Nephron (organoid): ENCODE data around the gene EEPD1.

Experiments used
- H3K27ac Mint-ChIP-seq, 3 experiments: 2 replicates each; pipeline ENCODE4 v1.8.0; 2020; ENCODE audit warnings: mixed read lengths in 3 of 3, mild to moderate bottlenecking in 2 of 3, moderate library complexity in 1 of 3
- H3K27me3 Mint-ChIP-seq: 2 replicates; pipeline ENCODE4 v1.8.0; 2021; ENCODE audit warnings: low read depth, mild to moderate bottlenecking, moderate library complexity, mixed read lengths
- H3K36me3 Mint-ChIP-seq: 2 replicates; pipeline ENCODE4 v1.8.0; 2020; ENCODE audit warnings: low read depth, mixed read lengths
- H3K4me1 Mint-ChIP-seq: 2 replicates; pipeline ENCODE4 v1.8.0; 2020; ENCODE audit warnings: mixed read lengths
- H3K4me3 Mint-ChIP-seq, 3 experiments: 2 replicates each; pipeline ENCODE4 v1.8.0; 2020; ENCODE audit warnings: mild to moderate bottlenecking in 3 of 3, mixed read lengths in 3 of 3, moderate library complexity in 2 of 3
- H3K9me3 Mint-ChIP-seq: 2 replicates; pipeline ENCODE4 v1.8.0; 2020; ENCODE audit warnings: mixed read lengths
- CTCF ChIP-seq, 3 experiments: fragments of 200-600 bp; sonication (generic); IDR thresholded peaks; one replicate each; pipeline ENCODE4 v1.5.0; 2021; ENCODE audit warnings: antibody characterized with exemption in 3 of 3; ENCODE audit not compliant: unreplicated experiment in 3 of 3

The EEPD1 gene

GRCh38 chr7:36279926-36280315 lies 126.9 kb downstream of the EEPD1 start:
- TF ChIP-seq CTCF (IDR thresholded peaks at IDR 0.05; ENCODE audit: unreplicated experiment in 3 of 3) = no peak
- H3K4me3 Mint-ChIP-seq = no peak overlapping the region
- no peaks in the 10 kb centered on the region for H3K36me3 Mint-ChIP-seq
- peaks cover 10% of the 10 kb centered on the region for H3K27me3 Mint-ChIP-seq
- H3K4me1 Mint-ChIP-seq = peaks cover 59% of the 10 kb centered on the region
- no peaks in the 10 kb centered on the region for H3K9me3 Mint-ChIP-seq
- H3K27ac Mint-ChIP-seq = peak overlapping the region; percentile 87 to 95 (median 89)

GRCh38 chr7:36280840-36281812 lies 128.1 kb downstream of the EEPD1 start:
- no peak for TF ChIP-seq CTCF (IDR thresholded peaks at IDR 0.05; ENCODE audit: unreplicated experiment in 3 of 3)
- Mint-ChIP-seq H3K27me3 (peaks cover 10% of the 10 kb centered on the region), H3K9me3 (no peaks in the 10 kb centered on the region), H3K4me1 (peaks cover 61% of the 10 kb centered on the region), H3K27ac (peak overlapping the region; percentile 87 to 95 (median 89)), H3K4me3 (peak overlapping the region in 1 of 3 experiments; percentile 17), H3K36me3 (no peaks in the 10 kb centered on the region)

GRCh38 chr7:36281945-36282717 lies 129.1 kb downstream of the EEPD1 start:
- peaks cover 60% of the 10 kb centered on the region for H3K4me1 Mint-ChIP-seq
- H3K9me3 Mint-ChIP-seq = no peaks in the 10 kb centered on the region
- no peak for TF ChIP-seq CTCF (IDR thresholded peaks at IDR 0.05; ENCODE audit: unreplicated experiment in 3 of 3)
- peaks cover 11% of the 10 kb centered on the region for H3K27me3 Mint-ChIP-seq
- H3K4me3 Mint-ChIP-seq = no peak overlapping the region
- H3K27ac Mint-ChIP-seq = peak overlapping the region; percentile 31 to 87 (median 51)
- peaks cover 3% of the 10 kb centered on the region for H3K36me3 Mint-ChIP-seq

- Mint-ChIP-seq H3K36me3 (peaks cover 9% of the 10 kb centered on the region), H3K4me1 (peaks cover 61% of the 10 kb centered on the region), H3K27me3 (peaks cover 13% of the 10 kb centered on the region), H3K27ac (no peak overlapping the region), H3K9me3 (no peaks in the 10 kb centered on the region), H3K4me3 (no peak overlapping the region)
- no peak for TF ChIP-seq CTCF (IDR thresholded peaks at IDR 0.05; ENCODE audit: unreplicated experiment in 3 of 3)
Observed at GRCh38 chr7:36283181-36283580, 130.1 kb downstream of the EEPD1 start.

- H3K36me3 Mint-ChIP-seq = peaks cover 12% of the 10 kb centered on the region
- no peak overlapping the region for H3K27ac Mint-ChIP-seq
- no peaks in the 10 kb centered on the region for H3K9me3 Mint-ChIP-seq
- no peak overlapping the region for H3K4me3 Mint-ChIP-seq
- peaks cover 13% of the 10 kb centered on the region for H3K27me3 Mint-ChIP-seq
- H3K4me1 Mint-ChIP-seq = peaks cover 56% of the 10 kb centered on the region
- no peak for TF ChIP-seq CTCF (IDR thresholded peaks at IDR 0.05; ENCODE audit: unreplicated experiment in 3 of 3)
Observed at GRCh38 chr7:36283711-36284130, 130.7 kb downstream of the EEPD1 start.
